HepG2 (cell line): ENCODE results near the gene PCDHGA1. TPM values are rescaled to one million over a fixed set of nuclear protein-coding genes. Genes with fewer than 3 reads are reported as not detected.

ENCODE experiments used
- ATAC-seq: fragments of 200-7000 bp; cut with Tn5 transposase; 3 replicates; pipeline ENCODE4 v1.9.1; 2020; ENCODE audit warnings: mild to moderate bottlenecking, moderate library complexity
- BruUV-seq: library from RNA; stranded (reverse); fragments of 400-500 nt; replicated peaks from 2 replicates; lab custom pipeline; 2021; lab: Mats Ljungman, UMichigan
- CTCF ChIA-PET: fragments of 300-600 bp; formaldehyde crosslinking; extraction: SDS; loops from one replicate; lab custom pipeline; 2021; ENCODE audit warnings: low total read pairs, inconsistent platforms, low intra/inter-chr PET ratio; lab: Yijun Ruan, JAX
- POLR2A ChIA-PET: fragments of 350-600 bp; sonication (Branson Sonifier 250); formaldehyde crosslinking; loops from one replicate; lab custom pipeline; 2020; ENCODE audit warnings: antibody characterized with exemption, inconsistent platforms; lab: Yijun Ruan, JAX
- DNase-seq: peaks from one replicate; pipeline ENCODE4 v3.0.0-alpha.2; 2015; ENCODE audit warnings: low spot score
- FAIRE-seq: peaks from 3 replicates; lab custom pipeline; 2011; peaks lifted over from hg19 to GRCh38; lab: Jason Lieb, UNC
- H2AFZ ChIP-seq: one replicate; pipeline ENCODE4 v1.6.1; 2011; ENCODE audit warnings: low read length, inconsistent platforms
- H3K27ac ChIP-seq: fragments of 300-600 bp; 3 replicates; pipeline ENCODE4 v1.8.0; 2011; ENCODE audit warnings: mixed run types, mild to moderate bottlenecking, mixed read lengths, low read length, inconsistent platforms; ENCODE audit not compliant: insufficient read depth; ENCODE audit errors: extremely low read length
- H3K27me3 ChIP-seq, 2 experiments: fragments of 200-600 bp in 1 of 2; 2 replicates in 1 of 2; 3 replicates in 1 of 2; pipeline versions ENCODE4 v1.6.0 to v1.8.0; 2011; ENCODE audit warnings: low read length in 2 of 2, mild to moderate bottlenecking in 2 of 2, moderate library complexity in 2 of 2, inconsistent platforms in 1 of 2; ENCODE audit not compliant: insufficient read depth in 2 of 2, control insufficient read depth in 1 of 2
- H3K36me3 ChIP-seq, 2 experiments: fragments of 200-600 bp in 1 of 2; replicated peaks in 1 of 2; 2 replicates in 1 of 2; 3 replicates in 1 of 2; pipeline versions ENCODE4 v1.5.1 to v1.8.0; 2011; ENCODE audit warnings: low read length in 2 of 2, inconsistent platforms in 1 of 2; ENCODE audit not compliant: insufficient read depth in 2 of 2, control insufficient read depth in 1 of 2
- H3K4me1 ChIP-seq: 2 replicates; pipeline ENCODE4 v1.5.1; 2012; ENCODE audit warnings: low read length, inconsistent platforms; ENCODE audit not compliant: insufficient read depth
- H3K4me2 ChIP-seq: 2 replicates; pipeline ENCODE4 v1.6.0; 2011; ENCODE audit warnings: low read depth, low read length, inconsistent platforms
- H3K4me3 ChIP-seq, 3 experiments: fragments of 200-600 bp in 1 of 3; sonication (generic), shearing (Covaris generic) in 1 of 3; replicated peaks in 1 of 3; 2 replicates each; pipeline ENCODE4 v1.5.1; 2011 to 2016; ENCODE audit warnings: low read length in 3 of 3, inconsistent platforms in 2 of 3, low read depth in 2 of 3, mild to moderate bottlenecking in 2 of 3, control low read depth in 1 of 3, mixed read lengths in 1 of 3; ENCODE audit not compliant: insufficient read depth in 1 of 3
- H3K79me2 ChIP-seq: one replicate; pipeline ENCODE4 v1.6.1; 2011; ENCODE audit warnings: low read length, inconsistent platforms; ENCODE audit not compliant: insufficient read depth
- H3K9ac ChIP-seq: 2 replicates; pipeline ENCODE4 v1.6.0; 2011; ENCODE audit warnings: mild to moderate bottlenecking, low read depth, low read length, inconsistent platforms; ENCODE audit not compliant: insufficient read depth
- H3K9me3 ChIP-seq: 2 replicates; pipeline ENCODE4 v1.5.1; 2012; ENCODE audit warnings: mild to moderate bottlenecking, low read length
- H4K20me1 ChIP-seq: 2 replicates; pipeline ENCODE4 v1.6.0; 2011; ENCODE audit warnings: inconsistent platforms, mild to moderate bottlenecking, low read length, moderate library complexity; ENCODE audit not compliant: insufficient read depth
- ARNT ChIP-seq: fragments of 450-650 bp; IDR thresholded peaks from 2 replicates; pipeline ENCODE4 v1.6.1; 2017
- EED ChIP-seq: sonication (generic); formaldehyde crosslinking; IDR thresholded peaks from 2 replicates; pipeline ENCODE4 v1.5.0; 2020; ENCODE audit warnings: mild to moderate bottlenecking, missing genetic modification reagents
- FOSL2 ChIP-seq: sonication (generic); formaldehyde crosslinking; IDR thresholded peaks from 2 replicates; pipeline ENCODE4 v1.4.0; 2020; ENCODE audit warnings: missing genetic modification reagents
- GFI1 ChIP-seq: sonication (generic); formaldehyde crosslinking; IDR thresholded peaks from 2 replicates; pipeline ENCODE4 v1.5.0; 2020; ENCODE audit warnings: missing genetic modification reagents, mild to moderate bottlenecking, borderline replicate concordance
- GZF1 ChIP-seq: sonication (generic); formaldehyde crosslinking; IDR thresholded peaks from 2 replicates; pipeline ENCODE4 v1.5.1; 2020; ENCODE audit warnings: mild to moderate bottlenecking, missing genetic modification reagents
- KAT8 ChIP-seq: IDR thresholded peaks from 2 replicates; pipeline ENCODE4 v1.6.1; 2016; ENCODE audit warnings: missing genetic modification reagents, missing compliant biosample characterization
- NCOA1 ChIP-seq: sonication (generic); formaldehyde crosslinking; IDR thresholded peaks from 2 replicates; pipeline ENCODE4 v1.9.0; 2021; ENCODE audit warnings: missing genetic modification reagents
- RAD21 ChIP-seq: fragments of 450-650 bp; formaldehyde crosslinking; IDR thresholded peaks from 2 replicates; pipeline ENCODE4 v1.5.0; 2020; ENCODE audit warnings: mild to moderate bottlenecking
- RBM22 ChIP-seq: fragments of 200-400 bp; formaldehyde crosslinking; optimal IDR thresholded peaks from 2 replicates; pipeline ENCODE3; 2017; ENCODE audit warnings: mild to moderate bottlenecking, low read length, moderate library complexity
- REXO4 ChIP-seq: sonication (generic); formaldehyde crosslinking; IDR thresholded peaks from 2 replicates; pipeline ENCODE4 v1.8.0; 2022; ENCODE audit warnings: missing genetic modification reagents, mild to moderate bottlenecking, borderline replicate concordance
- RXRA ChIP-seq: sonication (generic); formaldehyde crosslinking; IDR thresholded peaks from 2 replicates; pipeline ENCODE4 v1.5.1; 2020; ENCODE audit warnings: missing genetic modification reagents
- SMC3 ChIP-seq: IDR thresholded peaks from 2 replicates; pipeline ENCODE4 v1.6.1; 2011; ENCODE audit warnings: low read length, improper control_type of control experiment
- STAG1 ChIP-seq: sonication (generic); formaldehyde crosslinking; IDR thresholded peaks from 2 replicates; pipeline ENCODE4 v1.4.0; 2020; ENCODE audit warnings: missing genetic modification reagents
- SUZ12 ChIP-seq: fragments of 150-350 bp; IDR thresholded peaks from 2 replicates; pipeline ENCODE4 v1.6.1; 2014; ENCODE audit warnings: low read depth, low read length
- ZNF224 ChIP-seq: sonication (generic); formaldehyde crosslinking; IDR thresholded peaks from 2 replicates; pipeline ENCODE4 v1.5.0; 2020; ENCODE audit warnings: mild to moderate bottlenecking, missing genetic modification reagents
- ZNF34 ChIP-seq: sonication (generic); formaldehyde crosslinking; IDR thresholded peaks from 2 replicates; pipeline ENCODE4 v1.4.0; 2020; ENCODE audit warnings: mild to moderate bottlenecking, missing genetic modification reagents, borderline replicate concordance
- ZNF567 ChIP-seq: sonication (generic); formaldehyde crosslinking; IDR thresholded peaks from 2 replicates; pipeline ENCODE4 v1.8.1; 2023; ENCODE audit warnings: mild to moderate bottlenecking, missing genetic modification reagents, borderline replicate concordance
- ZNF589 ChIP-seq: sonication (generic); formaldehyde crosslinking; conservative IDR thresholded peaks from 2 replicates; pipeline ENCODE4 v1.8.0; 2022; ENCODE audit warnings: mild to moderate bottlenecking, moderate library complexity, missing genetic modification reagents
- ZNF7 ChIP-seq: IDR thresholded peaks from 2 replicates; pipeline ENCODE4 v1.6.1; 2016; ENCODE audit warnings: missing biosample characterization, missing genetic modification reagents
- WGBS: methylation state at CpG from one replicate; pipeline ENCODE4 v1.1.6; 2017; ENCODE audit warnings: low lambda C conversion rate; 5-methylcytosine and 5-hydroxymethylcytosine counted together
- in situ Hi-C: cut with HindIII; loops from 2 replicates; pipeline ENCODE4 v1.10.0; 2017; ENCODE audit warnings: low pct_unique_long_range_greater_than_20kb; ENCODE audit not compliant: extremely low pct_ligation_motif_present
- intact Hi-C: fragments of 100-400 bp; cut with micrococcal nuclease; formaldehyde crosslinking; loops from one replicate; pipeline ENCODE4 v1.10.0; 2022; ENCODE audit not compliant: unreplicated experiment
- polyA plus RNA-seq, 8 experiments: library from polyadenylated mRNA; depleted of rRNA in 3 of 8; stranded (reverse) in 7 of 8; unstranded in 1 of 8; fragments of >200 nt; fragmentation: Illumina TruSeq in 4 of 8; extraction: Trizol in 4 of 8; gene quantifications; 2 replicates each; pipeline versions ENCODE4 v1.2.1 to v1.2.3, GENCODE V29; 2011 to 2016; ENCODE audit warnings: low read depth in 4 of 8, missing spikeins in 1 of 8, mixed read lengths in 1 of 8; ENCODE audit not compliant: insufficient read depth in 1 of 8
- total RNA-seq, 5 experiments: library from RNA; depleted of rRNA; stranded (reverse); fragments of >200 nt; fragmentation: Illumina TruSeq; extraction: Trizol; gene quantifications; 2 replicates each; pipeline ENCODE4 v1.2.3, GENCODE V29; 2016; ENCODE audit warnings: low read depth in 1 of 5
- TF ChIP-seq, protein P1 (sequence below): sonication (generic); formaldehyde crosslinking; IDR thresholded peaks from 2 replicates; pipeline ENCODE4 v1.5.0; 2020; ENCODE audit warnings: mild to moderate bottlenecking, missing genetic modification reagents, moderate library complexity
- TF ChIP-seq, protein P2 (sequence below): sonication (generic); formaldehyde crosslinking; conservative IDR thresholded peaks from 2 replicates; pipeline ENCODE4 v1.4.0; 2020; ENCODE audit warnings: missing genetic modification reagents
- TF ChIP-seq, protein P3 (sequence below): sonication (generic); formaldehyde crosslinking; IDR thresholded peaks from 2 replicates; pipeline ENCODE4 v1.4.0; 2020; ENCODE audit warnings: missing genetic modification reagents, low read depth, mild to moderate bottlenecking, borderline replicate concordance
- TF ChIP-seq, protein P4 (sequence below): sonication (generic); formaldehyde crosslinking; IDR thresholded peaks from 2 replicates; pipeline ENCODE4 v1.4.0; 2020; ENCODE audit warnings: mild to moderate bottlenecking, missing genetic modification reagents

PCDHGA1 gene
- total and polyA plus RNA-seq, 2 of the 13 experiments (the other 11 are each of a cell fraction or from before 2014, with no cell fraction given) = 0.31 to 0.40 TPM

DNA sequence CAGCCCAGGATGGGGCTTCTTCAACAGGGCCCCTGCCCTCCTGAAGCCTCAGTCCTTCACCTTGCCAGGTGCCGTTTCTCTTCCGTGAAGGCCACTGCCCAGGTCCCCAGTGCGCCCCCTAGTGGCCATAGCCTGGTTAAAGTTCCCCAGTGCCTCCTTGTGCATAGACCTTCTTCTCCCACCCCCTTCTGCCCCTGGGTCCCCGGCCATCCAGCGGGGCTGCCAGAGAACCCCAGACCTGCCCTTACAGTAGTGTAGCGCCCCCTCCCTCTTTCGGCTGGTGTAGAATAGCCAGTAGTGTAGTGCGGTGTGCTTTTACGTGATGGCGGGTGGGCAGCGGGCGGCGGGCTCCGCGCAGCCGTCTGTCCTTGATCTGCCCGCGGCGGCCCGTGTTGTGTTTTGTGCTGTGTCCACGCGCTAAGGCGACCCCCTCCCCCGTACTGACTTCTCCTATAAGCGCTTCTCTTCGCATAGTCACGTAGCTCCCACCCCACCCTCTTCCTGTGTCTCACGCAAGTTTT, 182.1 kb downstream of the PCDHGA1 start:
- no TSS peak for BruUV-seq
- DNase-seq (peak; percentile 45), ATAC-seq (peak; percentile 72), FAIRE-seq (peak; percentile 4)
- Histone ChIP-seq H3K4me3 (no peak overlapping the region), H4K20me1 (no peaks in the 10 kb centered on the region), H3K36me3 (peaks cover 9 to 33% of the 10 kb centered on the region in 2 experiments; a peak in 4 of 5 replicates), H3K27ac (no peak overlapping the region), H3K79me2 (no peaks in the 10 kb centered on the region), H3K27me3 (no peaks in the 10 kb centered on the region; a peak in 1 of 5 replicates), H3K4me2 (no peak overlapping the region), H2AFZ (no peak overlapping the region), H3K9ac (no peak overlapping the region), H3K4me1 (peaks cover 6% of the 10 kb centered on the region; the same call in 1 of the 2 replicates), H3K9me3 (no peaks in the 10 kb centered on the region)
- ChIA-PET POLR2A (no interaction called here), CTCF (interaction anchor here (0.7 to 3.2 kb wide), 4 partner anchors 12 to 279 kb away, joined by 3 to 13 read pairs (median 4); partner anchors contain the start of gene PCDHGB1)
- in situ Hi-C loops = no loop called here
- WGBS = 81% methylated on average over 28 of the region's 28 CpGs
- intact Hi-C loops = no loop called here
- TF ChIP-seq ZNF224 (CRISPR knock-in tag) (no peak), SMC3 (peak; percentile 63), RAD21 (CRISPR knock-in tag) (peak; percentile 56; the same call in 1 of the 2 replicates), SUZ12 (no peak), ARNT (no peak), RXRA (CRISPR knock-in tag) (0 out of 2 replicates have a peak, but pooled peaks have one; percentile 0), RBM22 (peak; percentile 64), NCOA1 (CRISPR knock-in tag) (no peak), ZNF7 (CRISPR knock-in tag) (no peak), KAT8 (CRISPR knock-in tag) (no peak), FOSL2 (CRISPR knock-in tag) (no peak), ZNF34 (CRISPR knock-in tag) (no peak), EED (CRISPR knock-in tag) (no peak), GFI1 (CRISPR knock-in tag) (no peak), ZNF589 (CRISPR knock-in tag) (no peak), GZF1 (no peak), REXO4 (no peak), ZNF567 (CRISPR knock-in tag) (no peak), STAG1 (CRISPR knock-in tag) (peak; percentile 47)
- TF ChIP-seq, protein P1, sequence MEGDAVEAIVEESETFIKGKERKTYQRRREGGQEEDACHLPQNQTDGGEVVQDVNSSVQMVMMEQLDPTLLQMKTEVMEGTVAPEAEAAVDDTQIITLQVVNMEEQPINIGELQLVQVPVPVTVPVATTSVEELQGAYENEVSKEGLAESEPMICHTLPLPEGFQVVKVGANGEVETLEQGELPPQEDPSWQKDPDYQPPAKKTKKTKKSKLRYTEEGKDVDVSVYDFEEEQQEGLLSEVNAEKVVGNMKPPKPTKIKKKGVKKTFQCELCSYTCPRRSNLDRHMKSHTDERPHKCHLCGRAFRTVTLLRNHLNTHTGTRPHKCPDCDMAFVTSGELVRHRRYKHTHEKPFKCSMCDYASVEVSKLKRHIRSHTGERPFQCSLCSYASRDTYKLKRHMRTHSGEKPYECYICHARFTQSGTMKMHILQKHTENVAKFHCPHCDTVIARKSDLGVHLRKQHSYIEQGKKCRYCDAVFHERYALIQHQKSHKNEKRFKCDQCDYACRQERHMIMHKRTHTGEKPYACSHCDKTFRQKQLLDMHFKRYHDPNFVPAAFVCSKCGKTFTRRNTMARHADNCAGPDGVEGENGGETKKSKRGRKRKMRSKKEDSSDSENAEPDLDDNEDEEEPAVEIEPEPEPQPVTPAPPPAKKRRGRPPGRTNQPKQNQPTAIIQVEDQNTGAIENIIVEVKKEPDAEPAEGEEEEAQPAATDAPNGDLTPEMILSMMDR (CRISPR knock-in tag) = peak; percentile 82
- TF ChIP-seq, protein P2, sequence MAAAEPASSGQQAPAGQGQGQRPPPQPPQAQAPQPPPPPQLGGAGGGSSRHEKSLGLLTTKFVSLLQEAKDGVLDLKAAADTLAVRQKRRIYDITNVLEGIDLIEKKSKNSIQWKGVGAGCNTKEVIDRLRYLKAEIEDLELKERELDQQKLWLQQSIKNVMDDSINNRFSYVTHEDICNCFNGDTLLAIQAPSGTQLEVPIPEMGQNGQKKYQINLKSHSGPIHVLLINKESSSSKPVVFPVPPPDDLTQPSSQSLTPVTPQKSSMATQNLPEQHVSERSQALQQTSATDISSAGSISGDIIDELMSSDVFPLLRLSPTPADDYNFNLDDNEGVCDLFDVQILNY (CRISPR knock-in tag) = no peak
- TF ChIP-seq, protein P3, sequence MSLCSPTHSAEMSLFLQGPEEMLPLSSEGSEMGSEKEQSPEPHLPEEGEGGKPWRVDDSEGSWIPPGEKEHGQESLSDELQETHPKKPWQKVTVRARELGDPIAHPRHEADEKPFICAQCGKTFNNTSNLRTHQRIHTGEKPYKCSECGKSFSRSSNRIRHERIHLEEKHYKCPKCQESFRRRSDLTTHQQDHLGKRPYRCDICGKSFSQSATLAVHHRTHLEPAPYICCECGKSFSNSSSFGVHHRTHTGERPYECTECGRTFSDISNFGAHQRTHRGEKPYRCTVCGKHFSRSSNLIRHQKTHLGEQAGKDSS (CRISPR knock-in tag) = no peak
- TF ChIP-seq, protein P4, sequence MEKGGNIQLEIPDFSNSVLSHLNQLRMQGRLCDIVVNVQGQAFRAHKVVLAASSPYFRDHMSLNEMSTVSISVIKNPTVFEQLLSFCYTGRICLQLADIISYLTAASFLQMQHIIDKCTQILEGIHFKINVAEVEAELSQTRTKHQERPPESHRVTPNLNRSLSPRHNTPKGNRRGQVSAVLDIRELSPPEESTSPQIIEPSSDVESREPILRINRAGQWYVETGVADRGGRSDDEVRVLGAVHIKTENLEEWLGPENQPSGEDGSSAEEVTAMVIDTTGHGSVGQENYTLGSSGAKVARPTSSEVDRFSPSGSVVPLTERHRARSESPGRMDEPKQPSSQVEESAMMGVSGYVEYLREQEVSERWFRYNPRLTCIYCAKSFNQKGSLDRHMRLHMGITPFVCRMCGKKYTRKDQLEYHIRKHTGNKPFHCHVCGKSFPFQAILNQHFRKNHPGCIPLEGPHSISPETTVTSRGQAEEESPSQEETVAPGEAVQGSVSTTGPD (CRISPR knock-in tag) = no peak
